Gastroesophageal sphincter (tissue), 4 donors: ENCODE data around the gene NOL4L. TPM values are rescaled to one million over a fixed set of nuclear protein-coding genes. Genes with fewer than 3 reads are reported as not detected.

Experiments used
- ATAC-seq: fragments of 150-250 bp; one replicate; pipeline ENCODE4 v1.9.1; 2016; ENCODE audit warnings: mild to moderate bottlenecking, moderate library complexity
- H3K27ac ChIP-seq, 4 donors: fragments of 200-600 bp; sonication (generic) in 3 of 4; 1 replicate in 3 of 4; 2 replicates in 1 of 4; pipeline ENCODE4 v1.5.1; 2016 to 2019
- H3K27me3 ChIP-seq: fragments of 200-600 bp; sonication (generic); one replicate; pipeline ENCODE4 v1.5.1; 2019
- H3K36me3 ChIP-seq, 2 donors: fragments of 200-600 bp; sonication (generic); one replicate each; pipeline ENCODE4 v1.5.1; 2019; ENCODE audit warnings: control low read depth in 1 of 2
- H3K4me1 ChIP-seq, 3 donors: fragments of 200-600 bp; sonication (generic); 1 replicate in 2 of 3; 2 replicates in 1 of 3; pipeline ENCODE4 v1.5.1; 2016 to 2019; ENCODE audit warnings: control low read depth in 2 of 3
- H3K4me3 ChIP-seq, 2 donors: fragments of 200-600 bp; sonication (generic); one replicate each; pipeline ENCODE4 v1.5.1; 2019; ENCODE audit warnings: mild to moderate bottlenecking in 1 of 2, moderate library complexity in 1 of 2
- H3K9me3 ChIP-seq, 3 donors: fragments of 200-600 bp; sonication (generic); one replicate each; pipeline ENCODE4 v1.5.1; 2017 to 2019; ENCODE audit warnings: control low read depth in 2 of 3
- EP300 ChIP-seq: sonication (generic); formaldehyde crosslinking; IDR thresholded peaks from one replicate; pipeline ENCODE4 v1.6.1; 2017; ENCODE audit warnings: antibody characterized with exemption, mild to moderate bottlenecking
- POLR2A ChIP-seq, 2 donors: fragments of 450-650 bp; IDR thresholded peaks; one replicate each; pipeline ENCODE4 v1.6.1; 2017; ENCODE audit warnings: antibody characterized with exemption in 2 of 2, mild to moderate bottlenecking in 2 of 2, moderate library complexity in 1 of 2
- POLR2AphosphoS5 ChIP-seq: sonication (generic); formaldehyde crosslinking; IDR thresholded peaks from one replicate; pipeline ENCODE4 v1.6.1; 2017; ENCODE audit warnings: antibody characterized with exemption
- WGBS, 2 donors: methylation state at CpG; one replicate each; pipeline ENCODE4 v1.1.5; 2018; ENCODE audit warnings: low coverage in 1 of 2; 5-methylcytosine and 5-hydroxymethylcytosine counted together
- total RNA-seq, 4 donors: library from RNA; depleted of rRNA; stranded (reverse); fragments of >200 nt; gene quantifications; one replicate each; pipeline ENCODE4 v1.1.0, GENCODE V29; 2016
- TF ChIP-seq, protein P1 (sequence below), 4 experiments: fragments of 200-600 bp in 2 of 4; fragments of 450-650 bp in 2 of 4; sonication (generic) in 1 of 4; IDR thresholded peaks; one replicate each; pipeline ENCODE4 v1.5.1; 2017 to 2019; ENCODE audit warnings: antibody characterized with exemption in 4 of 4, mild to moderate bottlenecking in 2 of 4, moderate library complexity in 2 of 4

Gene NOL4L
- total RNA-seq, 4 donors from 2014 or later, result 9.0 to 14.7 (median 10.8) TPM

GRCh38 chr20:32460231-32460630 lies 124.9 kb downstream of the NOL4L start:
- Histone ChIP-seq H3K9me3 (no peaks in the 10 kb centered on the region), H3K27me3 (no peaks in the 10 kb centered on the region), H3K4me1 (peaks cover 2 to 64% (median 39%) of the 10 kb centered on the region in 3 donors), H3K36me3 (peaks cover 0 to 14% of the 10 kb centered on the region in 2 donors), H3K4me3 (no peak overlapping the region), H3K27ac (no peak overlapping the region)
- 92% methylated on average over 7 of the region's 15 CpGs; no CpG with 5 or more reads in 1 of the 2 donors for WGBS, 2 donors
- TF ChIP-seq POLR2AphosphoS5 (no peak), POLR2A (IDR thresholded peaks at IDR 0.05) (no peak), EP300 (no peak)
- TF ChIP-seq, protein P1, sequence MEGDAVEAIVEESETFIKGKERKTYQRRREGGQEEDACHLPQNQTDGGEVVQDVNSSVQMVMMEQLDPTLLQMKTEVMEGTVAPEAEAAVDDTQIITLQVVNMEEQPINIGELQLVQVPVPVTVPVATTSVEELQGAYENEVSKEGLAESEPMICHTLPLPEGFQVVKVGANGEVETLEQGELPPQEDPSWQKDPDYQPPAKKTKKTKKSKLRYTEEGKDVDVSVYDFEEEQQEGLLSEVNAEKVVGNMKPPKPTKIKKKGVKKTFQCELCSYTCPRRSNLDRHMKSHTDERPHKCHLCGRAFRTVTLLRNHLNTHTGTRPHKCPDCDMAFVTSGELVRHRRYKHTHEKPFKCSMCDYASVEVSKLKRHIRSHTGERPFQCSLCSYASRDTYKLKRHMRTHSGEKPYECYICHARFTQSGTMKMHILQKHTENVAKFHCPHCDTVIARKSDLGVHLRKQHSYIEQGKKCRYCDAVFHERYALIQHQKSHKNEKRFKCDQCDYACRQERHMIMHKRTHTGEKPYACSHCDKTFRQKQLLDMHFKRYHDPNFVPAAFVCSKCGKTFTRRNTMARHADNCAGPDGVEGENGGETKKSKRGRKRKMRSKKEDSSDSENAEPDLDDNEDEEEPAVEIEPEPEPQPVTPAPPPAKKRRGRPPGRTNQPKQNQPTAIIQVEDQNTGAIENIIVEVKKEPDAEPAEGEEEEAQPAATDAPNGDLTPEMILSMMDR (IDR thresholded peaks at IDR 0.05), result no peak
- ATAC-seq, result no peak

DNA sequence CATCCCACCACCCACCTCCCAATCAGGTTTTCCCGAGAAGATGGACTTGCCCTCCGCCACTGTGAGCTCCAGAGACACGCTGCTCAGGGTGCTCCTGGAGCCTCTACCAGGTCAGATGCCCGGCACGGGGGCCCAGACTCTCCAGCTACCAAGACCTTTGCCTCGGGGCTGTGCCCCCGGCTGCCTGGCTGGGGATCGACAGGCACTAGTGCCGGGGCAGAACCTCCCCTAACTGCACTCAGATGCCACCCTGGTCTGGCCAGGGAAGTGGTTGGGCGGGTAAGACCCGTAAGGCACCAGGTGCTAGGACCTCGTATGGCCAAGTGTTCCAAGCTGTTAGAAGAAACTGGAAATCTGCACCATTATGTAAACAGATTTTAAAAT lies 126.3 kb downstream of the NOL4L start:
- TF ChIP-seq POLR2AphosphoS5 (no peak), POLR2A (IDR thresholded peaks at IDR 0.05) (no peak), EP300 (no peak)
- TF ChIP-seq, protein P1 (IDR thresholded peaks at IDR 0.05), result no peak
- WGBS, 2 donors, result 77 to 80% methylated on average over 2 to 3 of the region's 12 CpGs
- Histone ChIP-seq H3K4me1 (peaks cover 2 to 54% (median 27%) of the 10 kb centered on the region in 3 donors), H3K27me3 (no peaks in the 10 kb centered on the region), H3K27ac (no peak overlapping the region), H3K36me3 (peaks cover 0 to 28% of the 10 kb centered on the region in 2 donors), H3K4me3 (no peak overlapping the region), H3K9me3 (no peaks in the 10 kb centered on the region)
- ATAC-seq, result no peak

DNA sequence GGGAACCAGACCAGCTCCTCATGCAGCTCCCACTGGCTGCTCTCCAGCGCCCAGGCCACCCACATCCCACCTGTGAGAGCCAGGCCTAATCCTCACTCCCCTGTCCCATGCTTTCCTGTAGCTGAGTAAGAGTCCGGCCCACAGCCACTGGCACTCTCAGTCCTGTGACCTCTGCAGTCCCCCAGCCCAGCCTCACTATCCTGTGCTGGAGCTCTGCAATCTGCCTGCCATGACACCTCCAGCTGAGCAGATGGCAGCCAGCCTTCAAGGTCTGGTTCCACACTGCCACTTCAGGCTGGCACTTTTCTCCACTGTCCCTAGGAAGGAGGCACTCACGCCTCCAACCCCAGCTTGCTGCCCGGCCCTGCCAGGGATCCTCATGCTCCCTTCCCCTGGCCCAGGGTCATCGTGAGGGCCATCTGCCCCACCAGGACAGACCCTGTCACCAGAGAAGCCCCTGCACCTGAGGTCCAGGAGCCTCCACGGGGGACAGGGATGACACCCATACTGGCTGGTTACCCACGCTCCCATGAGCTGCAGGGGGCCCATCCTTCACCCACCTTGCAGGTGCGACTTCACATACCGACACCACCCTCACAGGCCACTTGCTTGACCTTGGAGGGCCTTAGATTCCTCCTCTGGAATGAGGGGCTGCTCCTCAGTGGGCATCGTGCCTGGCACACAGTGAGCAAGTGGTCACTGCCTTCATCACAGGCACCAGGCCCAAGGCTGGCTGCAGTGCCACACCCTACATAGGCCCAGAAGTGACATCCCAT lies 126.9 kb downstream of the NOL4L start:
- Histone ChIP-seq H3K4me3 (no peak overlapping the region), H3K27ac (no peak overlapping the region), H3K4me1 (peaks cover 0 to 48% (median 22%) of the 10 kb centered on the region in 3 donors), H3K9me3 (no peaks in the 10 kb centered on the region), H3K36me3 (peaks cover 0 to 34% of the 10 kb centered on the region in 2 donors), H3K27me3 (no peaks in the 10 kb centered on the region)
- TF ChIP-seq, protein P1 (IDR thresholded peaks at IDR 0.05), result no peak
- TF ChIP-seq EP300 (no peak), POLR2AphosphoS5 (no peak), POLR2A (IDR thresholded peaks at IDR 0.05) (no peak)
- ATAC-seq, result no peak
- WGBS, 2 donors, result 95% methylated on average over 4 of the region's 10 CpGs; no CpG with 5 or more reads in 1 of the 2 donors

GRCh38 chr20:32457479-32457986 lies 127.6 kb downstream of the NOL4L start:
- Histone ChIP-seq H3K9me3 (no peaks in the 10 kb centered on the region), H3K4me3 (peak overlapping the region; percentile 39 to 56), H3K4me1 (peaks cover 0 to 41% (median 18%) of the 10 kb centered on the region in 3 donors), H3K27me3 (no peaks in the 10 kb centered on the region), H3K36me3 (peaks cover 0 to 41% of the 10 kb centered on the region in 2 donors), H3K27ac (peak overlapping the region in 2 of 4 donors; percentile 22 to 51)
- WGBS, 2 donors, result 6% methylated on average over 10 of the region's 29 CpGs; no CpG with 5 or more reads in 1 of the 2 donors
- TF ChIP-seq, protein P1 (IDR thresholded peaks at IDR 0.05), result no peak
- no peak for TF ChIP-seq POLR2AphosphoS5
- no peak for TF ChIP-seq POLR2A (IDR thresholded peaks at IDR 0.05)
- peak; percentile 84 for ATAC-seq
